ENCODE results near the gene KLHL18. TPM values are rescaled to one million over a fixed set of nuclear protein-coding genes. Genes with fewer than 3 reads are reported as not detected.

The KLHL18 gene
- total RNA-seq, 2 experiments from 2014 or later: 13.1 to 28.6 TPM

GRCh38 chr3:47318916-47319315, 36.2 kb downstream of the KLHL18 start:
- H3K36me3 ChIP-seq (ENCODE audit: insufficient read depth, low read length): peaks cover 48% of the 10 kb centered on the region
- H2AFZ ChIP-seq (ENCODE audit: low read length): no peak overlapping the region
- H3K9me2 ChIP-seq (ENCODE audit: insufficient read depth, low read length): no peaks in the 10 kb centered on the region
- BruUV-seq (replicated peaks): no TSS peak
- POLR2A ChIA-PET: interaction anchor here (1.1 kb wide), 1 partner anchor 40 kb away, joined by 3 read pairs; no protein-coding TSS in a partner anchor
- DNase-seq (ENCODE audit: low spot score): no peak
- TF ChIP-seq, protein P1, sequence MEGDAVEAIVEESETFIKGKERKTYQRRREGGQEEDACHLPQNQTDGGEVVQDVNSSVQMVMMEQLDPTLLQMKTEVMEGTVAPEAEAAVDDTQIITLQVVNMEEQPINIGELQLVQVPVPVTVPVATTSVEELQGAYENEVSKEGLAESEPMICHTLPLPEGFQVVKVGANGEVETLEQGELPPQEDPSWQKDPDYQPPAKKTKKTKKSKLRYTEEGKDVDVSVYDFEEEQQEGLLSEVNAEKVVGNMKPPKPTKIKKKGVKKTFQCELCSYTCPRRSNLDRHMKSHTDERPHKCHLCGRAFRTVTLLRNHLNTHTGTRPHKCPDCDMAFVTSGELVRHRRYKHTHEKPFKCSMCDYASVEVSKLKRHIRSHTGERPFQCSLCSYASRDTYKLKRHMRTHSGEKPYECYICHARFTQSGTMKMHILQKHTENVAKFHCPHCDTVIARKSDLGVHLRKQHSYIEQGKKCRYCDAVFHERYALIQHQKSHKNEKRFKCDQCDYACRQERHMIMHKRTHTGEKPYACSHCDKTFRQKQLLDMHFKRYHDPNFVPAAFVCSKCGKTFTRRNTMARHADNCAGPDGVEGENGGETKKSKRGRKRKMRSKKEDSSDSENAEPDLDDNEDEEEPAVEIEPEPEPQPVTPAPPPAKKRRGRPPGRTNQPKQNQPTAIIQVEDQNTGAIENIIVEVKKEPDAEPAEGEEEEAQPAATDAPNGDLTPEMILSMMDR (conservative IDR thresholded peaks at IDR 0.05; ENCODE audit: low read length): no peak
- no peak for TF ChIP-seq EZH2phosphoT487 (IDR thresholded peaks at IDR 0.05; ENCODE audit: borderline replicate concordance, low read depth, low read length)
- peaks cover 8% of the 10 kb centered on the region; the same call in 1 of the 2 replicates for H3K79me2 ChIP-seq (ENCODE audit: insufficient read depth, low read depth, low read length)
- H3K4me3 ChIP-seq (ENCODE audit: low read depth, low read length, poor library complexity, severe bottlenecking): no peak overlapping the region
- no peaks in the 10 kb centered on the region for H3K4me1 ChIP-seq (ENCODE audit: insufficient read depth, low read length, poor library complexity, severe bottlenecking)
- no peaks in the 10 kb centered on the region for H3K9me3 ChIP-seq (ENCODE audit: low read length)
- H3K4me2 ChIP-seq (ENCODE audit: low read length): no peak overlapping the region
- no peak overlapping the region for H3K27ac ChIP-seq (ENCODE audit: low read depth, low read length, poor library complexity, severe bottlenecking)
- CTCF ChIA-PET (ENCODE audit: unreplicated experiment): no interaction called here
- intact Hi-C loops (cut with micrococcal nuclease; ENCODE audit: unreplicated experiment): no loop called here
- no peaks in the 10 kb centered on the region for H4K20me1 ChIP-seq (ENCODE audit: insufficient read depth, low read length)

GRCh38 chr3:47319956-47320355, 37.2 kb downstream of the KLHL18 start:
- Histone ChIP-seq H2AFZ (ENCODE audit: low read length) (no peak overlapping the region), H3K27ac (ENCODE audit: low read depth, low read length, poor library complexity, severe bottlenecking) (no peak overlapping the region), H3K4me2 (ENCODE audit: low read length) (no peak overlapping the region), H3K4me1 (ENCODE audit: insufficient read depth, low read length, poor library complexity, severe bottlenecking) (no peaks in the 10 kb centered on the region), H4K20me1 (ENCODE audit: insufficient read depth, low read length) (no peaks in the 10 kb centered on the region), H3K4me3 (ENCODE audit: low read depth, low read length, poor library complexity, severe bottlenecking) (no peak overlapping the region), H3K36me3 (ENCODE audit: insufficient read depth, low read length) (peaks cover 57% of the 10 kb centered on the region), H3K9me3 (ENCODE audit: low read length) (no peaks in the 10 kb centered on the region), H3K9me2 (ENCODE audit: insufficient read depth, low read length) (no peaks in the 10 kb centered on the region), H3K79me2 (ENCODE audit: insufficient read depth, low read depth, low read length) (0 out of 2 replicates have a peak, but pooled peaks cover 6% of the 10 kb centered on the region)
- no TSS peak for BruUV-seq (replicated peaks)
- intact Hi-C loops (cut with micrococcal nuclease; ENCODE audit: unreplicated experiment): loop anchor here (5.0 kb wide), 3 partner anchors 38 to 393 kb away; partner anchors contain the start of genes KIF9 and KLHL18
- TF ChIP-seq EZH2phosphoT487 (IDR thresholded peaks at IDR 0.05; ENCODE audit: borderline replicate concordance, low read depth, low read length): no peak
- TF ChIP-seq, protein P1 (conservative IDR thresholded peaks at IDR 0.05; ENCODE audit: low read length): no peak
- POLR2A ChIA-PET: interaction anchor here (0.6 to 0.7 kb wide), 2 partner anchors 312 to 377 kb away, joined by 5 to 8 read pairs; no protein-coding TSS in a partner anchor
- CTCF ChIA-PET (ENCODE audit: unreplicated experiment): no interaction called here
- no peak for DNase-seq (ENCODE audit: low spot score)

Measured in OCI-LY7 (cell line).